OCI-LY1 (cell line): ENCODE measurements around the gene CHSY1.

Source experiments
- EZH2 ChIP-seq: fragments of 200-600 bp; sonication (generic), shearing (Covaris generic); IDR thresholded peaks from 2 replicates; pipeline ENCODE4 v1.8.0; 2017; ENCODE audit warnings: borderline replicate concordance, mixed run types, mild to moderate bottlenecking, antibody characterized with exemption, low read length, moderate library complexity, mixed read lengths
- TF ChIP-seq, protein P1 (sequence below): fragments of 200-600 bp; sonication (generic), shearing (Covaris generic); IDR thresholded peaks from 2 replicates; pipeline ENCODE4 v1.5.1; 2017; ENCODE audit warnings: mild to moderate bottlenecking, antibody characterized with exemption, low read length, moderate library complexity, mixed read lengths

DNA sequence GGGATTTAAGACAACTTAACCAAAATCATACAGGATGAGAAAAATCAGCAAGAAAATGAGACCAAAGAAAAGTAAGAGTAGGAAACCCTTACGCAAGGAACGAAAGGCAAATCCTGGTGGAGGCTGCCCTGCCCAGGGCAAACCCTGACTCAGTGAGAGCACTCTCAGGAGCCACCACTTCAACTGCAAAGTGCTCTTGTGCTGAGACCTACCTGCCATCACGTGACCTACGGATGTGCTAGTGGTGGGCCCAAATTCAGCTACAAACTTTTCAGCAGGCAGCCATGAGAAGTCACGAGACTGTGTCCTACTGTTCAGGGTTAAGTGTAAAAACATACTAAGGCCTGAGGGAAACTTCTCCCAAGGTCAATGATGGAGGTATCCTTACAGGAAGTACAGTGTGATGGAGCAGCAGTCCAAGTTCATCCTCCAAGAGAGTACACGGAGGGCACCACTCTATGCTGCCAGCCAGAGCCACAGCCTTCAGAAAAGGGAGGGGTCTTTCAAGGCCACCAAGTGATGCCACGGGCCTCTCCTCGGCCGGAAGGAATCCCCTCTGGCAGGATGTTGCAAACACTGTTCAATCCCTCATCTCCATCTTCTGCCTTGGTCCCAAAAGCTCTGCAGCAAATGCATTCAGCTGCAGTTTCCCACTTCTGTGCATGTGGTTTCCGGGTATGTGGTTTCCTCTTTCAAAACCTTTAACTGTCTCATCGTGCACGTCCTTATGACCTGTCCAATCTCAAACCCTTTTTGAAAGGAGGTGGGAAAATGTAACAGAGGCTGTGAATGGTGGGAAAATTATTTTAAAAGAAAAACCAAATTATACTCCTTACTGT is 9.5 kb downstream of the CHSY1 start:
- TF ChIP-seq, protein P1, sequence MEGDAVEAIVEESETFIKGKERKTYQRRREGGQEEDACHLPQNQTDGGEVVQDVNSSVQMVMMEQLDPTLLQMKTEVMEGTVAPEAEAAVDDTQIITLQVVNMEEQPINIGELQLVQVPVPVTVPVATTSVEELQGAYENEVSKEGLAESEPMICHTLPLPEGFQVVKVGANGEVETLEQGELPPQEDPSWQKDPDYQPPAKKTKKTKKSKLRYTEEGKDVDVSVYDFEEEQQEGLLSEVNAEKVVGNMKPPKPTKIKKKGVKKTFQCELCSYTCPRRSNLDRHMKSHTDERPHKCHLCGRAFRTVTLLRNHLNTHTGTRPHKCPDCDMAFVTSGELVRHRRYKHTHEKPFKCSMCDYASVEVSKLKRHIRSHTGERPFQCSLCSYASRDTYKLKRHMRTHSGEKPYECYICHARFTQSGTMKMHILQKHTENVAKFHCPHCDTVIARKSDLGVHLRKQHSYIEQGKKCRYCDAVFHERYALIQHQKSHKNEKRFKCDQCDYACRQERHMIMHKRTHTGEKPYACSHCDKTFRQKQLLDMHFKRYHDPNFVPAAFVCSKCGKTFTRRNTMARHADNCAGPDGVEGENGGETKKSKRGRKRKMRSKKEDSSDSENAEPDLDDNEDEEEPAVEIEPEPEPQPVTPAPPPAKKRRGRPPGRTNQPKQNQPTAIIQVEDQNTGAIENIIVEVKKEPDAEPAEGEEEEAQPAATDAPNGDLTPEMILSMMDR, result no peak
- TF ChIP-seq EZH2, result no peak
